ENCODE results near the gene ARL3. TPM values are rescaled to one million over a fixed set of nuclear protein-coding genes. Genes with fewer than 3 reads are reported as not detected.

The ARL3 gene
- total RNA-seq, 1 experiment from 2014 or later, result 13.3 TPM

DNA sequence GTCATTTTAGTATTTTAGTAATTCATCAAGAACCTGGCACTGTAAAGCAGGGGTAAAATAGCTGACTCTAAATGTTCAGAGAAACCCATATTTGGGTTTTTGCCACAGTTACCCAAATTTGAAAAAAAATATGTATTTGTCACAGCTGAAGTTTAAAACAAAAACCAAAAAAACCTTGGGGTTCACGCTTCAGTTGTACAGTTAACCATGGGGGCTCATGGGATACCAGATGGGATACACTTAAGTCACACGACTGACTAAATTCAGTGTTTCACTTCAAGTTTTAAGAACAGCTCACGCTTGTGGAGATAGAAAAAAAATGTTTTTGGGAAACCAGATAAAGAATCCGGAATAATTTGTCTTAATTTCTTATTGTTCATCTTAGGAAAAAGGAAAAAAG is 2.1 kb downstream of the ARL3 start (continued):
- TF ChIP-seq, protein P1, sequence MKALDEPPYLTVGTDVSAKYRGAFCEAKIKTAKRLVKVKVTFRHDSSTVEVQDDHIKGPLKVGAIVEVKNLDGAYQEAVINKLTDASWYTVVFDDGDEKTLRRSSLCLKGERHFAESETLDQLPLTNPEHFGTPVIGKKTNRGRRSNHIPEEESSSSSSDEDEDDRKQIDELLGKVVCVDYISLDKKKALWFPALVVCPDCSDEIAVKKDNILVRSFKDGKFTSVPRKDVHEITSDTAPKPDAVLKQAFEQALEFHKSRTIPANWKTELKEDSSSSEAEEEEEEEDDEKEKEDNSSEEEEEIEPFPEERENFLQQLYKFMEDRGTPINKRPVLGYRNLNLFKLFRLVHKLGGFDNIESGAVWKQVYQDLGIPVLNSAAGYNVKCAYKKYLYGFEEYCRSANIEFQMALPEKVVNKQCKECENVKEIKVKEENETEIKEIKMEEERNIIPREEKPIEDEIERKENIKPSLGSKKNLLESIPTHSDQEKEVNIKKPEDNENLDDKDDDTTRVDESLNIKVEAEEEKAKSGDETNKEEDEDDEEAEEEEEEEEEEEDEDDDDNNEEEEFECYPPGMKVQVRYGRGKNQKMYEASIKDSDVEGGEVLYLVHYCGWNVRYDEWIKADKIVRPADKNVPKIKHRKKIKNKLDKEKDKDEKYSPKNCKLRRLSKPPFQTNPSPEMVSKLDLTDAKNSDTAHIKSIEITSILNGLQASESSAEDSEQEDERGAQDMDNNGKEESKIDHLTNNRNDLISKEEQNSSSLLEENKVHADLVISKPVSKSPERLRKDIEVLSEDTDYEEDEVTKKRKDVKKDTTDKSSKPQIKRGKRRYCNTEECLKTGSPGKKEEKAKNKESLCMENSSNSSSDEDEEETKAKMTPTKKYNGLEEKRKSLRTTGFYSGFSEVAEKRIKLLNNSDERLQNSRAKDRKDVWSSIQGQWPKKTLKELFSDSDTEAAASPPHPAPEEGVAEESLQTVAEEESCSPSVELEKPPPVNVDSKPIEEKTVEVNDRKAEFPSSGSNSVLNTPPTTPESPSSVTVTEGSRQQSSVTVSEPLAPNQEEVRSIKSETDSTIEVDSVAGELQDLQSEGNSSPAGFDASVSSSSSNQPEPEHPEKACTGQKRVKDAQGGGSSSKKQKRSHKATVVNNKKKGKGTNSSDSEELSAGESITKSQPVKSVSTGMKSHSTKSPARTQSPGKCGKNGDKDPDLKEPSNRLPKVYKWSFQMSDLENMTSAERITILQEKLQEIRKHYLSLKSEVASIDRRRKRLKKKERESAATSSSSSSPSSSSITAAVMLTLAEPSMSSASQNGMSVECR (CRISPR knock-in tag; IDR thresholded peaks at IDR 0.05; ENCODE audit: borderline replicate concordance), result no peak
- no peak for TF ChIP-seq TCF7 (CRISPR knock-in tag; IDR thresholded peaks at IDR 0.05; ENCODE audit: low read depth)
- TF ChIP-seq ZNF219 (CRISPR knock-in tag; IDR thresholded peaks at IDR 0.05; ENCODE audit: borderline replicate concordance), result no peak
- no peak for TF ChIP-seq FOXP1 (CRISPR knock-in tag; IDR thresholded peaks at IDR 0.05; ENCODE audit: borderline replicate concordance)
- TF ChIP-seq, protein P2, sequence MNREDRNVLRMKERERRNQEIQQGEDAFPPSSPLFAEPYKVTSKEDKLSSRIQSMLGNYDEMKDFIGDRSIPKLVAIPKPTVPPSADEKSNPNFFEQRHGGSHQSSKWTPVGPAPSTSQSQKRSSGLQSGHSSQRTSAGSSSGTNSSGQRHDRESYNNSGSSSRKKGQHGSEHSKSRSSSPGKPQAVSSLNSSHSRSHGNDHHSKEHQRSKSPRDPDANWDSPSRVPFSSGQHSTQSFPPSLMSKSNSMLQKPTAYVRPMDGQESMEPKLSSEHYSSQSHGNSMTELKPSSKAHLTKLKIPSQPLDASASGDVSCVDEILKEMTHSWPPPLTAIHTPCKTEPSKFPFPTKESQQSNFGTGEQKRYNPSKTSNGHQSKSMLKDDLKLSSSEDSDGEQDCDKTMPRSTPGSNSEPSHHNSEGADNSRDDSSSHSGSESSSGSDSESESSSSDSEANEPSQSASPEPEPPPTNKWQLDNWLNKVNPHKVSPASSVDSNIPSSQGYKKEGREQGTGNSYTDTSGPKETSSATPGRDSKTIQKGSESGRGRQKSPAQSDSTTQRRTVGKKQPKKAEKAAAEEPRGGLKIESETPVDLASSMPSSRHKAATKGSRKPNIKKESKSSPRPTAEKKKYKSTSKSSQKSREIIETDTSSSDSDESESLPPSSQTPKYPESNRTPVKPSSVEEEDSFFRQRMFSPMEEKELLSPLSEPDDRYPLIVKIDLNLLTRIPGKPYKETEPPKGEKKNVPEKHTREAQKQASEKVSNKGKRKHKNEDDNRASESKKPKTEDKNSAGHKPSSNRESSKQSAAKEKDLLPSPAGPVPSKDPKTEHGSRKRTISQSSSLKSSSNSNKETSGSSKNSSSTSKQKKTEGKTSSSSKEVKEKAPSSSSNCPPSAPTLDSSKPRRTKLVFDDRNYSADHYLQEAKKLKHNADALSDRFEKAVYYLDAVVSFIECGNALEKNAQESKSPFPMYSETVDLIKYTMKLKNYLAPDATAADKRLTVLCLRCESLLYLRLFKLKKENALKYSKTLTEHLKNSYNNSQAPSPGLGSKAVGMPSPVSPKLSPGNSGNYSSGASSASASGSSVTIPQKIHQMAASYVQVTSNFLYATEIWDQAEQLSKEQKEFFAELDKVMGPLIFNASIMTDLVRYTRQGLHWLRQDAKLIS (CRISPR knock-in tag; IDR thresholded peaks at IDR 0.05; ENCODE audit: borderline replicate concordance), result no peak
- TF ChIP-seq RELA (CRISPR knock-in tag; IDR thresholded peaks at IDR 0.05; ENCODE audit: borderline replicate concordance), result no peak
- TF ChIP-seq MYBL2 (CRISPR knock-in tag; IDR thresholded peaks at IDR 0.05), result no peak
- TF ChIP-seq NFATC4 (CRISPR knock-in tag; IDR thresholded peaks at IDR 0.05), result no peak
- TF ChIP-seq RORB (CRISPR knock-in tag; IDR thresholded peaks at IDR 0.05), result no peak
- no peak for TF ChIP-seq OVOL2 (CRISPR knock-in tag; IDR thresholded peaks at IDR 0.05; ENCODE audit: borderline replicate concordance)

DNA sequence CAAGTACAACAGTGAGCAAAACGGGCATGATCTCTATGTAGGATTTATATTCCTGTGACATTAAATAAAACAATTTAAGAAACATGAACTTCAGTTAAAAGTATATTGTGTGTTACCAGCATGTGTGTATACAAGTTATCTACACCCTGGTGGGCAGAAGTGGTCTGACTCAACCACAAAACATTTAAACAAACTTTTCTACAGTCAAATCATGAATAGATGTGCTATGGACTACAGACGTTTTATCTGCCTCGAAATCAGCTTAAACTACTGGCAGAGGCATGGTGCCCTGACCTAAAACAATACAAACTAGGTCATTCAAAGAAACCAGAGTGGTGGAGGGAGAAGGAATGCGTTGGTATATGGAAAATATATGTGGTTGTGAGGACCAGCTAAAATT is 3.6 kb downstream of the ARL3 start:
- Mint-ChIP-seq H3K27ac (no peak overlapping the region), H3K9me3 (no peaks in the 10 kb centered on the region), H3K36me3 (no peaks in the 10 kb centered on the region), H3K4me1 (peaks cover 24% of the 10 kb centered on the region), H3K27me3 (ENCODE audit: low read depth) (no peaks in the 10 kb centered on the region), H3K4me3 (no peak overlapping the region)
- CTCF ChIA-PET, result interaction anchor here (6.4 kb wide), 1 partner anchor 33 kb away, joined by 101 read pairs; no protein-coding TSS in a partner anchor
- TF ChIP-seq, protein P3, sequence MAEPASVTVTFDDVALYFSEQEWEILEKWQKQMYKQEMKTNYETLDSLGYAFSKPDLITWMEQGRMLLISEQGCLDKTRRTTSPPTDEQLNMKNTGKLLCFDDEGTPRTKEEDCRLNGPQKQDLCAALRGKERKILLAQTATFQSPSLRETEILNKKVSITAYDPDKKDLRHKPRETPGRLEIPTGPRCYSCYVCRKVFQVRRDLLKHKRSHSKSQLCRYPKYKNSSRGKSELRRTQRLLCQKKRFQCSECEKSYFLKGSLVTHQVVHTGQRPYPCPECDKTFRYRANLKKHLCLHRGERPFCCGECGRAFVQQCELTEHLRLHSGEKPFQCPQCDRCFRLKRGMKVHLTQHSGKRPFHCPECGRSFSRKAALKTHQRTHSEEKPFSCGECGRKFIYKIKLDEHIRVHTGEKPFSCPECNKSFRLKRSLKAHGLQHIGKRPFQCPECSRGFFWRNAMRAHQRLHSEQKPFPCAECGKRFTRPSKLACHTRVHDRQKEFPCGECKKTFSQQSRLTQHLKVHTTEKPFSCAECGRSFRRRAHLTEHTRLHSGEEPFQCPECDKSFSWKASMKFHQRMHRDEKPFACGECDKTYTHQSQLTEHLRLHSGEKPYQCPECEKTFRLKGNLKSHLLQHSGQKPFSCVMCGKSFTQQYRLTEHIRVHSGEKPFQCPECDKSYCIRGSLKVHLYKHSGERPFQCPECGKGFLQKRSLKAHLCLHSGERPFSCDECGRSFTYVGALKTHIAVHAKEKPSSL (CRISPR knock-in tag; conservative IDR thresholded peaks at IDR 0.05), result no peak
- no peak for TF ChIP-seq ATF1 (CRISPR knock-in tag; IDR thresholded peaks at IDR 0.05)
- TF ChIP-seq TP53 (CRISPR knock-in tag; IDR thresholded peaks at IDR 0.05), result no peak
- no peak for TF ChIP-seq TEAD1 (CRISPR knock-in tag; IDR thresholded peaks at IDR 0.05)
- no peak for TF ChIP-seq MYBL2 (CRISPR knock-in tag; IDR thresholded peaks at IDR 0.05)
- TF ChIP-seq IRF2 (CRISPR knock-in tag; IDR thresholded peaks at IDR 0.05; ENCODE audit: borderline replicate concordance, low read depth), result no peak
- DNase-seq (ENCODE audit: low spot score) (no peak), ATAC-seq (no peak)
- POLR2A ChIA-PET, result no interaction called here

Measured in WTC11 (cell line).